GM18517 (cell line): ENCODE data around the gene EMC7.

Experiments used
- ATAC-seq: cut with Tn5 transposase; IDR thresholded peaks from one replicate; pipeline ENCODE4 v1.9.1; 2021; ENCODE audit warnings: mild to moderate bottlenecking, moderate library complexity; ENCODE audit not compliant: unreplicated experiment

Gene EMC7

DNA sequence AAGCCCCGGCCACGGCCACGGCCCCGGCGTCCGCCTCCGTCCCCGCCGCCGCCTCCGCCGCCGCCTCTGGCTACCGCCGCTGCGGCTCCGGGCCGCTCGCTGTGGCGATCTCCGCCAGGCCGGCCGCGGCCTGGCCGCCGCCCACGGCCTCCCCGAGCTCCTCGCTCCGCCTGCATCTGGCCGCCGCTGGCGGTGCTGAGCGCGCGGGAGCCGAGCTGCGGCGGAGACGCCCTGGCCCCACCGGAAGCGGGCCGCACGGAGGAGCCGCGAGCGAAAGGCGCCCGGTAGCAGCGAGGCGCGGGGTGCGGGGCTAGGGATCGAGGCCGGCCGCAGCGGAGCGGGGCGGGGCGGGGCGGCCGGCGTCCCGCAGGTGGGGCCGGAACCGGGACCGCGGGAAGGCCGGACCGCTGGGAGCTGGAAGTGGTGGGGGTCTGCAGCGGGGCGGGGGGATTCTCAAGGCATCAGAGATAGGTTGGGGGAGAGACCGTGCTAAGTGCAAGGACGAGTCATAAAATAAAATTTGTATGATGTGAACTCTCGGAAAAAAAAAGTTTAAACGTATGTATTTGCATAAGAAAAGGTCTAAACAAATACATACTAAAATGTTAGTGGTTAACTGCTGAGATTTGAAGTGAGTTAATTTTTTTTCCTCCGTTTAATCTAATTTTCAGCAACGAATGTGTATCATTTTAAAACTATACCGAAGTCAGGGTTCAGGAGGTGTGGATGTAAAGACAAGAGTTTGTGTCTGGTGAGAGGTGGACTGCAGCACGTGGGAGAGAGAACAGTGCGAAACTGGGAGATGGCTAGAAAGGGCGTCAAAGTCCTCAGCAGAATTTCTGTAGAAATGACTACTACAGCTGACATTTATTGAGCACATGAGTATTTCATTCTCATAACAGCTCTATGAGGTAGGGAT is 62.5 kb downstream of the EMC7 start, which contains the start of gene AVEN:
Gene AVEN (minus strand): TSS at position 334 of the 919 bp plus-strand sequence. CDS start 158 bp downstream, at position 176.
- peak; percentile 42 for ATAC-seq

DNA sequence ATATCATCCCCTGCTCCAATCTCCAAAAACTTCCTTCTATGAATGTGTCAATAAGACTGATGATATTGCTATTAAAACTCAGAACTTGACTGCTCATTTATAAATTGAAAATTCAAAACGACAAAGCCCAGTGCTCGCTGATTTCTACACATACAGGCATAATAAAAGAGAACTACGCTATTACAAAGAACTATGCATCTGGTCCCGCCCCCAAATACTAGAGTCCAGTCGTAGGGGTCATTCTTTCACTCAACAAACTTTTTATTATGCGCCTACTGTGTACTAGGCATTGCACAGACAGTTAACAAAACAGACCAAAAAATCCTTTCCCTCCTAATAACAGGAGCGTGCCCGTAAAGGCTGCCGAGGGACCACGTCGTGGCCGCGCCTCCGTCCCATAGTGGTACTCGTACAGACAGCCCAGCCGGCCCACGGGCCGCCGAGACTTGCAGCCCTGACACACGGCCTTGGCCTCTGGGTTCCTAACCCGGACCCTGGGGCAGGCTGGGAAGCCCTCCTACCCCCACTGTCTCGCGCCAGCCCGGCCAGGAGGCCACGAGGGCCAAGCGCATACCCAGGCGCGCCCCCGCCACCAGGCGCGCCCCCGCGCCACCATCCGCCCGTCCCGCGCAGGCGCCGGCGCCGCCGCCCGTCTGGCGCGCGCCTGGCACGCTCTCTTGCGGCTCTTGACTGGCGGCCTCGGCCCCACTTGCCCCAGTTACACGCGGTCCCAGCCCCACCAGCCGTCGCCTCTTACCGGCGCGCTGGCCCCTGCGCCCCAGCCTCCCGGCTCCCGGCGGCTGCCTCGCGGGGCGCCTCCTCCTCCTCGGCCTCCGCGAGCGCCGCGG is 63.4 kb downstream of the EMC7 start:
- ATAC-seq, result peak; percentile 65
